Spleen (tissue), 11 donors: ENCODE measurements around the gene DNAJC3. TPM values are rescaled to one million over a fixed set of nuclear protein-coding genes. Genes with fewer than 3 reads are reported as not detected.
A peak's percentile ranks its signal among the peaks of the same experiment; 100 is the strongest.

Experiments used
- DNase-seq: peaks from one replicate; pipeline ENCODE4 v3.0.0-alpha.2; 2020
- H3K27ac ChIP-seq, 8 donors: fragments of 200-600 bp; sonication (generic) in 7 of 8; 1 replicate in 4 of 8; 2 replicates in 4 of 8; pipeline versions ENCODE4 v1.5.0 to v1.8.0; 2016 to 2021; ENCODE audit warnings: inconsistent platforms in 4 of 8, mild to moderate bottlenecking in 4 of 8, moderate library complexity in 1 of 8
- H3K27me3 ChIP-seq, 7 donors: fragments of 200-600 bp; sonication (generic) in 6 of 7; replicated peaks in 1 of 7; 1 replicate in 4 of 7; 2 replicates in 3 of 7; pipeline versions ENCODE4 v1.5.0 to v1.8.0; 2016 to 2021; ENCODE audit warnings: inconsistent platforms in 3 of 7, mild to moderate bottlenecking in 1 of 7
- H3K36me3 ChIP-seq, 6 donors: fragments of 200-600 bp; sonication (generic) in 5 of 6; 1 replicate in 4 of 6; 2 replicates in 2 of 6; pipeline versions ENCODE4 v1.5.0 to v1.8.0; 2016 to 2021; ENCODE audit warnings: inconsistent platforms in 2 of 6
- H3K4me1 ChIP-seq, 6 donors: fragments of 200-600 bp; sonication (generic) in 5 of 6; 1 replicate in 3 of 6; 2 replicates in 3 of 6; pipeline versions ENCODE4 v1.5.0 to v1.8.0; 2016 to 2021; ENCODE audit warnings: inconsistent platforms in 3 of 6
- H3K4me3 ChIP-seq, 8 donors: fragments of 200-600 bp; sonication (generic) in 7 of 8; 1 replicate in 4 of 8; 2 replicates in 4 of 8; pipeline versions ENCODE4 v1.5.0 to v1.8.0; 2016 to 2021; ENCODE audit warnings: inconsistent platforms in 4 of 8, mild to moderate bottlenecking in 4 of 8, moderate library complexity in 2 of 8
- H3K9me3 ChIP-seq, 8 donors: fragments of 200-600 bp; sonication (generic) in 7 of 8; 1 replicate in 4 of 8; 2 replicates in 4 of 8; pipeline versions ENCODE4 v1.5.0 to v1.8.0; 2016 to 2021; ENCODE audit warnings: inconsistent platforms in 4 of 8
- POLR2A ChIP-seq, 3 donors: fragments of 450-650 bp; IDR thresholded peaks; one replicate each; pipeline ENCODE4 v1.5.1; 2017; ENCODE audit warnings: antibody characterized with exemption in 3 of 3, mild to moderate bottlenecking in 1 of 3
- POLR2AphosphoS5 ChIP-seq, 3 donors: sonication (generic); formaldehyde crosslinking; IDR thresholded peaks; one replicate each; pipeline ENCODE4 v1.5.1; 2017; ENCODE audit warnings: antibody characterized with exemption in 3 of 3
- whole genome bisulfite sequencing, 5 donors: extraction: QIAGEN DNeasy Blood & Tissue Kit in 3 of 5; methylation state at CpG; one replicate each; pipeline versions ENCODE4 v1.1.5 to v1.1.7; 2013 to 2018; 5-methylcytosine and 5-hydroxymethylcytosine counted together
- intact Hi-C: fragments of 100-400 bp; cut with DNase I; formaldehyde crosslinking; loops from one replicate; pipeline ENCODE4 v1.15.0; 2023; ENCODE audit warnings: low total_unique reads
- polyA plus RNA-seq, 3 donors: library from polyadenylated mRNA; stranded (reverse); fragments of 200-250 nt; gene quantifications; one replicate each; pipeline ENCODE4 v1.2.1, GENCODE V29; 2013
- total RNA-seq, 7 donors: library from RNA; depleted of rRNA in 3 of 7; stranded (reverse); fragments of >200 nt in 3 of 7; fragmentation: NEBNext Ultra II Directional in 4 of 7; extraction: Animal tissue kit (Norgen Biotek cat#: 25700) in 4 of 7; gene quantifications; one replicate each; pipeline versions ENCODE4 v1.1.0 to v1.2.1, GENCODE V29; 2016 to 2021
- TF ChIP-seq, protein P1 (sequence below), 11 experiments: fragments of 200-600 bp in 7 of 11; fragments of 450-650 bp in 4 of 11; sonication (generic) in 4 of 11; IDR thresholded peaks in 8 of 11; conservative IDR thresholded peaks in 3 of 11; 1 replicate in 7 of 11; 2 replicates in 4 of 11; pipeline versions ENCODE4 v1.4.0 to v1.8.0; 2016 to 2021; ENCODE audit warnings: antibody characterized with exemption in 11 of 11, inconsistent platforms in 4 of 11, mild to moderate bottlenecking in 1 of 11
- donor health status: healthy with polysubstance abuse.
- donor health status: DM: no; HTN: no; CAD: no; lungs with moderate emphysema.
- donor health status: DM: no; HTN: no; CAD: no.
- donor health status: Bipolar disorder and iron deficiency.
- donor health status: healthy.
- donor health status: DM: no; HTN: no; CAD: no.
- donor health status: DM: yes; HTN: yes; CAD: no.

DNAJC3 gene
- total and polyA plus RNA-seq, 10 donors = 5.0 to 56.8 (median 45.0) TPM

DNA sequence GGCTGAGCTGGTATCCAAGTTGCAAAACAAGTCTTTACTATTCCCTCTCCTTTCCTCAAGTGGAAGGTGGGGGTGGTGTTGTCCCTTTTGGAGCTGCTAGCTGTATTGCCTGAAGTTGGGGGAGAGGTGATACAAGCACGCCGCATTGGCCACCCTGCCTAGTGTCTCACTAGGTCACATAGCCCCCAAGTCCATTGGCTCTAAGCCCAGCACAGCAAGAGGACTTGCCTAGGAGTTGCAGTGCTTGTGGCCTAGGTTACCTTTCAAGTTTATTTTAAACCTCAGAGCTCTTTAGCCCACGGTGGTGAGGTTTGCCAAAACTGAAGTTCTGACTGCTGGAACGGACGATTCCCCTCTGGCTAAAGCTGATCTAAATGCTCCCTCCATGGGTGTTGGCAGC is 5.3 kb upstream of the DNAJC3 start:
- Histone ChIP-seq H3K4me3 (no peak overlapping the region), H3K36me3 (no peaks in the 10 kb centered on the region), H3K27ac (no peak overlapping the region), H3K27me3 (no peaks in the 10 kb centered on the region), H3K9me3 (peaks cover 3 to 69% (median 59%) of the 10 kb centered on the region in 8 donors), H3K4me1 (peaks cover 0 to 26% (median 20%) of the 10 kb centered on the region in 6 donors)
- no peak for TF ChIP-seq POLR2AphosphoS5 (IDR thresholded peaks at IDR 0.05)
- no peak for TF ChIP-seq POLR2A (IDR thresholded peaks at IDR 0.05)
- TF ChIP-seq, protein P1, sequence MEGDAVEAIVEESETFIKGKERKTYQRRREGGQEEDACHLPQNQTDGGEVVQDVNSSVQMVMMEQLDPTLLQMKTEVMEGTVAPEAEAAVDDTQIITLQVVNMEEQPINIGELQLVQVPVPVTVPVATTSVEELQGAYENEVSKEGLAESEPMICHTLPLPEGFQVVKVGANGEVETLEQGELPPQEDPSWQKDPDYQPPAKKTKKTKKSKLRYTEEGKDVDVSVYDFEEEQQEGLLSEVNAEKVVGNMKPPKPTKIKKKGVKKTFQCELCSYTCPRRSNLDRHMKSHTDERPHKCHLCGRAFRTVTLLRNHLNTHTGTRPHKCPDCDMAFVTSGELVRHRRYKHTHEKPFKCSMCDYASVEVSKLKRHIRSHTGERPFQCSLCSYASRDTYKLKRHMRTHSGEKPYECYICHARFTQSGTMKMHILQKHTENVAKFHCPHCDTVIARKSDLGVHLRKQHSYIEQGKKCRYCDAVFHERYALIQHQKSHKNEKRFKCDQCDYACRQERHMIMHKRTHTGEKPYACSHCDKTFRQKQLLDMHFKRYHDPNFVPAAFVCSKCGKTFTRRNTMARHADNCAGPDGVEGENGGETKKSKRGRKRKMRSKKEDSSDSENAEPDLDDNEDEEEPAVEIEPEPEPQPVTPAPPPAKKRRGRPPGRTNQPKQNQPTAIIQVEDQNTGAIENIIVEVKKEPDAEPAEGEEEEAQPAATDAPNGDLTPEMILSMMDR (IDR thresholded peaks at IDR 0.05 in 8 of 11, conservative IDR thresholded peaks at IDR 0.05 in 3 of 11) = no peak
- intact Hi-C loops = no loop called here
- WGBS, 5 donors = 94 to 100% (median 97%) methylated on average over 5 of the region's 5 CpGs
- no peak for DNase-seq

DNA sequence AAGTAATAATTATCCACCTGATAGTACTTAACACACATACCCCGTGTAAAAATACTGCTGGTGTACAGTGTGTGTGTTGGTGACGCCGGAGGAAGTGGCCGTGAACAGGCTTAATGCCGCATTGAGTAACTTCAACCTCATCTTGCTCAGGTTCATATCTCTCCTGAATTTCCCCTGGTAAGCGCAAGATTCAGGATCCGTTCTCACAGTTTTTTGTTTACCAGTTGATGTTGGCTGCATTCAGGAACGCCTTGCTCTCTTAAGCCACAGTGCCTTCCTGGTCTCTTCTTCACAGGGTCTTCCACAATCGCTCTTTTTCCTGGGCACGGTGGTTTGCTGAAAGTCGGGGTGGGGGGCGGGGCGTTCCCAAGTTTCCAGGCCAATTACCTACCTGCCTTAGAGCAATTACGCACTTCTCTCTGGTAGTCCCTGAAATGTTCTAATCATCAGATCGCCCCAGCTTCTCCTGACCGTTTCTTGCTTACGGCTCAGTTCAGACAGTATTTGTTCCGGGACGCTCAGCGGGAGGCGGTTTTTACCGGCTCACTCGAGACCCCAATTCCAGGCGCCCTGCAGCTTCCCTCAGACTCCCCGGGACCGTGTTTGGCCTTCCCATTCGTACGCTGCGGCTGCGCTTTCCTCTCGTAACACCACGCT is 706 bp upstream of the DNAJC3 start:
- TF ChIP-seq POLR2A (IDR thresholded peaks at IDR 0.05) (no peak), POLR2AphosphoS5 (IDR thresholded peaks at IDR 0.05) (no peak)
- TF ChIP-seq, protein P1 (IDR thresholded peaks at IDR 0.05 in 8 of 11, conservative IDR thresholded peaks at IDR 0.05 in 3 of 11) = no peak
- Histone ChIP-seq H3K27ac (peak overlapping the region; percentile 71 to 98 (median 94)), H3K36me3 (no peaks in the 10 kb centered on the region), H3K9me3 (peaks cover 0 to 23% (median 13%) of the 10 kb centered on the region in 8 donors), H3K27me3 (no peaks in the 10 kb centered on the region), H3K4me3 (peak overlapping the region; percentile 50 to 88 (median 80)), H3K4me1 (peaks cover 18 to 63% (median 53%) of the 10 kb centered on the region in 6 donors)
- 0 to 1% (median 0%) methylated on average over 29 to 32 of the region's 32 CpGs for WGBS, 5 donors
- intact Hi-C loops = no loop called here
- peak; percentile 81 for DNase-seq

DNA sequence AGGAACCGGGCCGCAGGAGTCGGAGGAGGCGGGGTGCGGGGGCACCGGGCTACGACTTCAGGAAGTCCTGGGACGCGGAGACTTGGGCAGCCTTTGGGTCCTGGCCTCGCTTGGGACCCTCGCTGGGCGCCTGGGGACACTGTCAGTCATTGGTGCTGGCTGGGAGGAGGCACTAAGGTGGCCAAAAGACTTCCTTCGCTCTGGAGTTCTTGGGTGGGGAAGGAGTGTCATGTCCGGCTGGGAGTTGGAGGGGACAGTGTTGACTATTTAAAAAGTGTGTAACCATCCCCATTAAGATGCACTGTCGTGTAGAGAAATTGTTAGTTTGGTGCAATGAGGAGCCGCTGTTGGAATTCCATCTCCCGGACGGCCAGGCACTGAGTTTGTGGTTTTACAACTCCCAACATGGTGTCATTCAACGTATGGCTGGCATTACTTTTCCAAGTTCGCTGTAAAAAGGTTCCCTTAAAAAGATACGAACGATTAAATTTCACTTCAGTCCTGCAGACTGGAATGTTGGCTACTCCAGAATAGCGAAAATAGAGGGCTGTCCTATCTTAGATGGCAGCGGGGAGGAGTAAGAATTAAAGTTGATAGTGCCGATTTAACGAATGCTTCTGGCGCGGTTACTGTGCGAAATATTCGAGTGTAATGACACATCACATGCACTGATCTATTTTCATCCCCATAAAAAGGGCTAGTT is 776 bp downstream of the DNAJC3 start:
- DNase-seq = no peak
- intact Hi-C loops = no loop called here
- H3K36me3 ChIP-seq = no peaks in the 10 kb centered on the region
- H3K9me3 ChIP-seq = peaks cover 0 to 11% (median 2%) of the 10 kb centered on the region in 8 donors
- TF ChIP-seq, protein P1 (IDR thresholded peaks at IDR 0.05 in 8 of 11, conservative IDR thresholded peaks at IDR 0.05 in 3 of 11) = no peak
- TF ChIP-seq POLR2AphosphoS5 (IDR thresholded peaks at IDR 0.05) (no peak), POLR2A (IDR thresholded peaks at IDR 0.05) (no peak)
- peaks cover 18 to 78% (median 56%) of the 10 kb centered on the region in 6 donors for H3K4me1 ChIP-seq
- peak overlapping the region; percentile 50 to 90 (median 83) for H3K4me3 ChIP-seq
- H3K27me3 ChIP-seq = no peaks in the 10 kb centered on the region
- WGBS, 5 donors = 2 to 4% (median 2%) methylated on average over 18 to 30 of the region's 30 CpGs
- peak overlapping the region; percentile 71 to 98 (median 94) for H3K27ac ChIP-seq

DNA sequence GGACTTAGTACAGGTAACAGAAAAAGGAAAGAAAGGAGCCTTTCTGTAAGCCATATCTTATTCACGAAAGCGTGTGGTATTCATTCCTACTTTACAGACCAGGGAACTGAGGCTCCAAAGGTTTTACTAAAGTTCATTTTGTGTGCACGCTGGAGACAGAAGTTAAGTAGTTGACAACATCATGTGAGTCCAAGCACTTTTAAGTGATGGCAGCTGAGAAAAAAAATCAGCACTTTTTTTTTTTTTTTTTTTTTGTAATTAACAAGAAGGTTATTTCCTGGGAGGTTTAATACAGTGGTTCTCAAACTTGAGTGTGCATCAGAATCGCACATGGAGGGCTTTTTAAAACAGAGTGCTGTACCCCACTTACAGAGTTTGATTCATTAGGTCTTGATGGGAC is 2.0 kb downstream of the DNAJC3 start:
- no peaks in the 10 kb centered on the region for H3K36me3 ChIP-seq
- no peaks in the 10 kb centered on the region for H3K9me3 ChIP-seq
- no peaks in the 10 kb centered on the region for H3K27me3 ChIP-seq
- no peak for DNase-seq
- no peak for TF ChIP-seq POLR2A (IDR thresholded peaks at IDR 0.05)
- TF ChIP-seq POLR2AphosphoS5 (IDR thresholded peaks at IDR 0.05) = no peak
- TF ChIP-seq, protein P1 (IDR thresholded peaks at IDR 0.05 in 8 of 11, conservative IDR thresholded peaks at IDR 0.05 in 3 of 11) = no peak
- H3K27ac ChIP-seq = peak overlapping the region in 3 of 8 donors; percentile 94 to 98 (median 95)
- 73 to 87% (median 84%) methylated on average over 4 of the region's 4 CpGs for WGBS, 5 donors
- intact Hi-C loops = no loop called here
- peak overlapping the region in 3 of 8 donors; percentile 74 to 88 (median 81) for H3K4me3 ChIP-seq
- peaks cover 18 to 85% (median 61%) of the 10 kb centered on the region in 6 donors for H3K4me1 ChIP-seq
